Stimulated activated effector memory CD8-positive, alpha-beta T cell treated with anti-CD3 and anti-CD28 coated beads, Interleukin-12 subunit alpha, Interleukin-12 subunit beta, amount 100 ng/mL, for 72 hours (primary cell): ENCODE data around the gene ABCB9.

Experiments used
- ATAC-seq: fragments of 150-1000 bp; cut with Tn5 transposase; 2 replicates; pipeline ENCODE4 v1.10.0; 2021
- DNase-seq, 2 donors: peaks; one replicate each; pipeline ENCODE4 v3.0.0; 2021 to 2022; ENCODE audit warnings: low spot score in 2 of 2
- H3K27ac Mint-ChIP-seq: one replicate; pipeline ENCODE4 v1.8.0; 2022; ENCODE audit warnings: mild to moderate bottlenecking, mixed read lengths
- H3K36me3 Mint-ChIP-seq: one replicate; pipeline ENCODE4 v1.8.0; 2022; ENCODE audit warnings: mild to moderate bottlenecking, mixed read lengths
- H3K4me1 Mint-ChIP-seq: one replicate; pipeline ENCODE4 v1.8.0; 2022; ENCODE audit warnings: mixed read lengths
- H3K4me3 Mint-ChIP-seq: one replicate; pipeline ENCODE4 v1.8.0; 2022; ENCODE audit warnings: mild to moderate bottlenecking, mixed read lengths
- H3K9me3 Mint-ChIP-seq: one replicate; pipeline ENCODE4 v1.8.0; 2022; ENCODE audit warnings: mixed read lengths

ABCB9 gene

DNA sequence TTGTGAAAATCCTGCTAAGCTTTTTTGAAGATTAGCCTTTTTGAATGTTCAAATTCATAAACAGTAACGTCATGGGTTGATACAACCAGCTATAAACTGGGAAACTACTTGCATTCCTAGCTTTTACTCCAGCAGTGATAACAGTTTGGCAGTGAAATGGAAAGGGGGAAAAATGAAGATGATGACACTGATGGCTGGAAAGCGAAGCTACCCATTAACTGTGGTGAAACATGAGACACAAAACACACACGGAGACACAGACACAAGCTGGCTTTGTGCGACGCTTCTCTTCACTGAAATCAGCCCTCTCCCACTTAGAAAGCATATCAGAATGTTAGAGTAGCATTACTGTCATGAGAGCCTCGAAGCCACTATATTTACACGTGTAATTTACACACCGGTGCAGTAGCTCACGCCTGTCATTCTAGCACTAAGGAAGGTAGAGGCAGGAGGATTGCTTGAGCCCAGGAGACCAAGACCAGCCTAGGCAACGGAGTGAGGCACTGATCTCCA, 86.1 kb downstream of the ABCB9 start:
- ATAC-seq (no peak), DNase-seq (no peak)
- peaks cover 2% of the 10 kb centered on the region for H3K9me3 Mint-ChIP-seq
- H3K27ac Mint-ChIP-seq = peak overlapping the region; percentile 32
- peaks cover 96% of the 10 kb centered on the region for H3K4me1 Mint-ChIP-seq
- H3K36me3 Mint-ChIP-seq = peaks cover 41% of the 10 kb centered on the region
- H3K4me3 Mint-ChIP-seq = no peak overlapping the region
